HAP-1 (cell line): ENCODE results near the gene ZNHIT6.

Experiments
- DNase-seq, 2 experiments: peaks; one replicate each; pipeline ENCODE4 v3.0.0-alpha.2; 2016 to 2020; ENCODE audit warnings: low spot score in 2 of 2
- H3K27me3 ChIP-seq: fragments of 250-450 bp; sonication (Bioruptor Pico); 2 replicates; pipeline ENCODE4 v1.5.1; 2020; ENCODE audit warnings: low read depth, mild to moderate bottlenecking, moderate library complexity
- H3K36me3 ChIP-seq: fragments of 250-450 bp; sonication (Bioruptor Pico); replicated peaks from 2 replicates; pipeline ENCODE4 v1.5.1; 2020; ENCODE audit warnings: mild to moderate bottlenecking
- H3K4me1 ChIP-seq: fragments of 250-450 bp; sonication (Bioruptor Pico); 2 replicates; pipeline ENCODE4 v1.5.1; 2020; ENCODE audit warnings: mild to moderate bottlenecking
- H3K4me3 ChIP-seq: fragments of 250-450 bp; sonication (Bioruptor Pico); 2 replicates; pipeline ENCODE4 v1.5.1; 2020; ENCODE audit warnings: mild to moderate bottlenecking, moderate library complexity
- H3K9me3 ChIP-seq: fragments of 250-450 bp; sonication (Bioruptor Pico); 2 replicates; pipeline ENCODE4 v1.5.1; 2020; ENCODE audit warnings: mild to moderate bottlenecking, moderate library complexity
- in situ Hi-C: fragments of 300-500 bp; cut with MboI; formaldehyde crosslinking; loops from 3 replicates; pipeline ENCODE4 v1.14.3; 2020; ENCODE audit warnings: low sequenced_read_pairs, inconsistent platforms, mixed read lengths

The ZNHIT6 gene

DNA sequence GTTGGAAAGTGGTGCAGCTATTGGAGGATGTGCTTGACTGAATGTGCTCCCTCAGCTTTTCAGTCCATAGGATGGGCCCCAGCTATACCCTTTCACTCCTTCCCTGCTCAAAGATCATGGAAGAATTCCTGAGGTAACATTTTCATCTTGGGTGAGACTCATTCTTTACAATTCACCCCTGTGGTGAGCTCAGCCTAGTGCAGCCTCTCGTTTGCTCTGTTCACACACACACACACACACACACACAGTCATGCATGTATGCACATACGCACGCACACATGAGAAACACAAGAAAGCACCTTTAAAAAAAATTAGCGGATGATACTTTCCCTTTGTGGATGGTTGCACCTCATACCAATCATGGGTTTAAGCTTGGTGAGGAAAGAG lies 101.8 kb downstream of the ZNHIT6 start:
- H3K4me3 ChIP-seq: no peak overlapping the region
- H3K9me3 ChIP-seq: no peaks in the 10 kb centered on the region
- H3K4me1 ChIP-seq: peaks cover 25% of the 10 kb centered on the region
- no peak for DNase-seq
- in situ Hi-C loops: no loop called here
- H3K27me3 ChIP-seq: no peaks in the 10 kb centered on the region
- no peaks in the 10 kb centered on the region for H3K36me3 ChIP-seq

DNA sequence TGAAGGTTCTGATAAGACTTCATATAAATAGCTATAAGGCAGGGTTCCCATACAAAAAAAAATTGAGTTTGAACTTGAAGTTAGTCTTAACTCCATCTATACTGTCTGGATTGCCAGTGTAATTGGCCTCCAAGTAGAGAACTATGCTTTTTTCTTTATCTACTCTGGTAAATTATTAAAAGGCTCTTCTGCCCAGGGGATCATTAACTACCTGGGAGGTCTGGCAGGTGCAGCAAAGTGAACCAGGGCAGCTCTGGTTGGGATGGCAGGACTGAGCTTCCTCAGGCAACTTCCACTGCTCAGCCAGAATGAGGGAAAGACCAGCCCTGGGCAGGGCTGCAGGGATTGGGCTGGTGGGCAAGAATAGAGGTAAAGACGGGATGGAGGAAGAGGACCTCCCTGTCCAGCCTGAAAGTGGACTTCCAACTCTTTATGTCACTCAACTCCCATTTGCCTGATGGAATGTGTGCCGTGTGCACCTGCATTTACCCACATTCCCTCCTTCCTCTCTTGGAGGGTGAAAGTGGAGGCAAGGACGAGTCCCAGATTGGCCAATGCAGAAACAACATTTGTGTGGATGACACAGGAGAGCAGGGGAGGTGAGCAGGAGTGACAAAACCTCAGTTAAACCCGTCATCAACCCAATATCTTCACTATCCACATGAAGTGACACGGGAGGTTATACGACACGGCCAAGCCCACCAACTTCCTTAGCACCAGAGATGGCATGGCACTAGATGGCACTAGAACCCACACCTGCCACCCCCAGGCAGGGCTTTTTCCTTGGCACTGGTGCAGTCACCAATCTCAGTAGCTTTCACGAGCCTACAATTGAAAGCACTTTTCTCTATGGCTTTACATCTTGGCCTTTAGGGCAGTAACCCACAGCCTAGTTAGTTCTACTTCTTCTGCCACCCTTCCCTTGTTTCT lies 102.5 kb downstream of the ZNHIT6 start:
- H3K4me3 ChIP-seq: no peak overlapping the region
- H3K36me3 ChIP-seq: no peaks in the 10 kb centered on the region
- no peaks in the 10 kb centered on the region for H3K9me3 ChIP-seq
- in situ Hi-C loops: no loop called here
- H3K27me3 ChIP-seq: no peaks in the 10 kb centered on the region
- no peak for DNase-seq
- H3K4me1 ChIP-seq: peaks cover 25% of the 10 kb centered on the region

DNA sequence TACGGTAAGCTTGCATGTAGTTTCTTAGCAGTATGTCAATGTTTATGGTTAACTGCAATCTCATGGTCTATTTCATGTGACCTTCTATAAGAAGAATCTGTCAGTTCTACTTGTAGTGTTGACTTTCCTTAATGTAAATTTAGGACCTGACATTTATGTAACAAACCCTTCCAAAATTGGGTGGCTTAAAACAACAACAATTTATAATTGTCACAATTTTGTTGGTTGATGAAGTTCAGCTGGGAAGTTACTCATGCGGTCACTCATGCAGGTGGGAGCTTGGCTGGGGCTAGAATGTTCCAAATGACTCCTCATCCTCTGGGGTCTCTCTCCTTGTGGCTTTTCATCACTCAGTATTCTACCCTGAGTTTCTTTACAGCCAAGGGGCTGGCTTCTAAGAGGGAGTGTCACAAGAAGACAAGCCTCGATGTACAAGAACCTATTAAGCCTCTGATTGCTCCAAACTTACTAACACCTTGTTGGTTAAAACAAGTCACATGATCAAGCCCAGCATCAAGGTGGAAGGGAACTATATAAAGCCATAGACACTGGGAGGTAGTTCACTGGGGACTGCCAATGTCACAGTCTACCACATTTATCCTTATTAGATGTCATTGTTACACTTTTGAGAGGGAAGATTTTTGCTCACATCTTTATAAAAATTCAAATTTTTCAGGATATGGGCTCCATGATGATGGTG lies 103.8 kb downstream of the ZNHIT6 start:
- Histone ChIP-seq H3K9me3 (no peaks in the 10 kb centered on the region), H3K4me1 (peaks cover 25% of the 10 kb centered on the region), H3K4me3 (no peak overlapping the region), H3K36me3 (no peaks in the 10 kb centered on the region), H3K27me3 (no peaks in the 10 kb centered on the region)
- in situ Hi-C loops: no loop called here
- DNase-seq: no peak

DNA sequence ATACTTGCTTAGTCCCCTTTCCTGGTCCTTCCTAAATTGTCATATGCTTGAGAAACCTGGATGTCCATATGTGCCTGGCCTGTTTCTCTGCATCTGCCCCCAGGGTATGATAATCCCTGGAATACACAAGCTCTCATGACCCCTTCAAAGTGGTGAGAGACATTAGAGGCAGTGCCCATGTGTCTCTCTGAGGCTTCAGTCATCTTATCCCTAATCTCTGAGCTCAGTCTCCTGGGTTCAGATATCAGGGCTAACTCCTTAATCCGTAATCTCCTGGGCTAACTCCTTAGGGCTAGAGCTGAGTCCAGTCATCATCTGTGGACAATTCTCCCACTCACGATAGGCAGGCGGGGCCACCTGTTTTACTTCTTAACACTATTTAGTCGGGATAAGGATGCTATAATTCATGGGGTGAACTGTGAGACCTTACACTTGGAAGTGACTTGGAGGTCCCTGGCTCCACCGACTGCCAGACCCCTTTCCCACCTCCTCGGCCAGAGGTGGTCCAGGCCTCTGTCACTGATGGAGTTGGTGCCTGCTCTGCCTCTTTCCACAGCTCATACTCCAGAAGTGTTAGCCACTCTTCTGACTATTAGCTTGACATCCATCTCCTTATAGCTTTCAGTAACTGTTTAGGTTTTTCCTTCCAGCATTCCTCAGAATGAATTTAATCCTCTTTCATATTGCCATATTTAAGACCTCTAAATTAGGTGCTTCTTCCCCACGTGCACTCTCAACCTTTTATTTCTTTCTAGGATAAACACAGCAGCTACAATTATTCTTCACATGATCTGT lies 105.0 kb downstream of the ZNHIT6 start:
- no peak for DNase-seq
- Histone ChIP-seq H3K4me3 (no peak overlapping the region), H3K4me1 (peaks cover 22% of the 10 kb centered on the region), H3K27me3 (no peaks in the 10 kb centered on the region), H3K9me3 (no peaks in the 10 kb centered on the region), H3K36me3 (no peaks in the 10 kb centered on the region)
- in situ Hi-C loops: no loop called here

DNA sequence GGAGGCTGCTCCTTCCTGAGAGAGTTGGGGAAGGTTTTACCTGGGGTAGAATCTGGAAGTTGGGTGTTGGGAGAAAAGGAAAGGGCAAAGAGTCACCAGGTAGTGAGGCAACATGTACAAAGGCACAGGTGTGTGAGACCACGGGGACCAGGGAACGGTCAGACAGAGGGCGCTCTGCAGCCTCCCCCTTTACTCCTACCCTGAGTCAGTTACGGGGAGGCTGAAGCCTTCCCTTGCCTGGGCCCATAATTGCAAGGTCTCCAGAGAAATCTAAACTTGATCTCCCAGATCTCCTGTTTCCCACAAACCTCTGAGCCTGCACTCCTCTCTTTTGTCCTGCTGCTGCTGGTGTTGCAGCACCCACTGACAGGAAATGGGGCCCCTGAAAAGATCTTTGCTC lies 105.7 kb downstream of the ZNHIT6 start:
- Histone ChIP-seq H3K27me3 (no peaks in the 10 kb centered on the region), H3K9me3 (no peaks in the 10 kb centered on the region), H3K36me3 (no peaks in the 10 kb centered on the region), H3K4me1 (peaks cover 15% of the 10 kb centered on the region), H3K4me3 (no peak overlapping the region)
- in situ Hi-C loops: no loop called here
- DNase-seq: no peak

DNA sequence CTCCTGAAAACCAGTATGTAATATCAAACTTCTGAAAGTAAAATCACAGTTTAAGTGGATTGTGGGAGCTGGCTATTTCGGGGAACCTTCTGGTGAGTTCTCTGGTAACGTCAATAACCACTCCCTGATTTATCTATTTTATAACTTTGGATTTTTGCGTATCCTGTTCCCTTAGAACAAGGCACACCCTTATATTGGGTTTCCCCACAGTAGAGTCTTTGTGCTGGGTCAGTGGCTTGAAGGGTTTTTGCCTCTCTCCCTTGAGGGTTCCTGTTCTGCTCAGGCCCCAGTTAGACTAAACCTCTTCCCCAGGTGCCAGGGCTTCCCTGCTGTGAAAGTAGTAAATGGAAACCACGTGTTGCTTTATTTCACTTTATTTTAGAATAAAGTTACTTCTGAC lies 106.3 kb downstream of the ZNHIT6 start:
- no peaks in the 10 kb centered on the region for H3K9me3 ChIP-seq
- H3K4me1 ChIP-seq: peaks cover 9% of the 10 kb centered on the region
- DNase-seq: no peak
- no peaks in the 10 kb centered on the region for H3K27me3 ChIP-seq
- H3K36me3 ChIP-seq: no peaks in the 10 kb centered on the region
- no peak overlapping the region for H3K4me3 ChIP-seq
- in situ Hi-C loops: no loop called here

DNA sequence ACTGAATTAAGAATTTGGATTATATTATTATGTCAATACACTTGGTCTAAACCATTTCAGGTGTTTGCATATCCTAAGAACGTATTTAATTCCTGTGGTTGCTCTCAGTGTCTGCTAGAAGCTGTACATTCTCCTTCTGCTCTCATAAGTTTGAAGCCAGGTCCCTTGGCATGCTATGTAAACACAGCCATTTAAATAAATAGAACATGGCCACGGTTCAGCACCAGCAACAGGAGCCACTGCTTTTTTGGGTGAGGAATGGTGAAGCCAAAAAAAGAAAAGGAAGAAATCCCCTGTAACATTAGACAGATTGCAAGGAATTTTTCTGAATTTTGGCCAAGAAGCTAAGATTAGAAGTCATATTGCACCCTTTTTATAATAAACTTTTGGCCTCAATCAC lies 108.6 kb downstream of the ZNHIT6 start:
- H3K4me3 ChIP-seq: no peak overlapping the region
- no peak for DNase-seq
- no peaks in the 10 kb centered on the region; the same call in 1 of the 2 replicates for H3K4me1 ChIP-seq
- in situ Hi-C loops: no loop called here
- no peaks in the 10 kb centered on the region for H3K36me3 ChIP-seq
- H3K9me3 ChIP-seq: no peaks in the 10 kb centered on the region
- H3K27me3 ChIP-seq: no peaks in the 10 kb centered on the region
